Pulmonary artery endothelial cell (primary cell): ENCODE results near the gene FER1L5. TPM values are rescaled to one million over a fixed set of nuclear protein-coding genes. Genes with fewer than 3 reads are reported as not detected.

Experiments used
- DNase-seq: peaks from one replicate; pipeline ENCODE4 v3.0.0-alpha.2; 2011; ENCODE audit warnings: low read depth, low spot score
- total RNA-seq: library from RNA; depleted of rRNA; stranded (reverse); fragments of >200 nt; gene quantifications from 2 replicates; pipeline ENCODE4 v1.2.3, GENCODE V29; 2014

FER1L5 gene
- 0.11 TPM in 1 of 2 replicates, not detected in the other for total RNA-seq

DNA sequence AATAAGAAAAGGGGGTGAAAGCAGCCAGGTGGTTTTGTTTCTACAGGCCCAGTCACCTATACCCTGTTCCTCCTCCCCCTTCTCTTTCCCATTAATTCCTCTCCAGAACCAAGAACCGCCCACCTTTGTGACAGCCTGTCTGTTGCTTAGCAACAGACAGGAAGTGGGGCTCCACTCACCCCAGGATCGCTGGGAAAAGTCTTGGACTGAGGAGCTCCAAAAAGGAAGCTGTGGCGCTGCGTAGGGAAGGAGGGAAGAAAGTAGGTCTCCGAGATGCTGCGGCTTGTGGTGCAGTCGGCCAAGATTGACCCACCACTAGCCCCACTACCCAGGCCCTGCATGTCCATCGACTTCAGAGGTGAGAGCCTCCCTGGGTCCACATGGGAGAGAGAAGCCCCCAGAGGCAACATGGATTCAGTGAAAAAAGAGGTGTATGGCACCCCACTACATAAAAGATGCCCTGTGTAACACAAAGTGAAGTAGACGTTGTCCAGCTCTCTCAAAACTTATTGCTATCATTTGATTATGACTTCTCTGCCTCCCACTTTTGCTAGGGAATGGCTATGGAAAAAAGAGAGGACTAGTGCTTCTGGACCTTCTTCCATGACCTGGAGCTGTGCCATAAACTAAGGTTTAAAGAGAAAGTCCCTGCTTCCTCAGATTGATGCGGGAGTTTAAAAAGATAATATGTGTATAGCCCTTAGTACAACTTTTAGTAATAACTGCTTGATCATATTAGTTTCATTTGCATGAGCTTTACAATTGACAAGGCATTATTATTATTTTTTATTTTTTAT, at the start of gene FER1L5:
Gene FER1L5 (plus strand): TSS at position 201 of the 797 bp plus-strand sequence. CDS start 73 bp downstream, at position 274.
- no peak for DNase-seq

DNA sequence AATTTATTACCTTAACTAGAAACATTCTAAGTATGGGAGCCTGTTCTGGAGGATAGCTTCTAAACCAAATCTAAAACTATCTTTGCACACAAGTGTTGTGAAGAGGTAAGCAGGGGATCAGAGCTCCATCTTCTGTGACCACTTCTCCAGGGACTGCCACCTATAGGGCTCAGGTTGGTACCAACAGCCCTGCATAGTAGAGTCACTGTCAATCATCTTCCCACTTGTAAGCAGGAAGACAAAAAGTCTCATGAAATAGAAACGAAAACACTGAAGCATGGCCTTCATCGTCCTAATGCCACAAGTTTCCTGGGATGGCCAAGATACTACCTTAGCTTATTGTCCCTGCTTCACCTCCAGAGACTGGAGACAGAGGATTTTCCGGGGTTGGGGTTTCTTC, 48.3 kb upstream of the FER1L5 start:
- DNase-seq = no peak

DNA sequence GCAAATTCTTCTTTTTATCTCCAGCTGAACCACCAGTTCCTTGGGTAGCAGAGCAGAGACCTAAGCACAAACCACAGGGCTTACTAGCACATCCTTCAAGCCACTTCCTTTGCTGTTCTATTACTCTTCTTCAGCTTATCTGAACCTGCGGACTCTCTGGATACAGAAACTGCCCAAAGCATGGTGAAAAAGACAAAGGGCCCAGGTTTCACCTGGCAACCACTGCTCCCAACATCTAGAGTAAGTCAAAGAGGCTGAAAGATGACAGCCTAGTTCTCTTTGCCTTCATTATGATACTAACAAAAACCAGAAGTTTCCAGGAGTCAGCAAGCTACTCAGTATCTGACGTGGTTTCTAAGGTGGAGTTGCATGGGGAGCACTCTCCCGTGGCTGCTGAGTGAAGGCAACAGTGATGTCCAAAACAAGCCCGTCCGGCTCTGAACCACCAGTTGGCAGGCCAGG, 47.8 kb upstream of the FER1L5 start:
- no peak for DNase-seq

DNA sequence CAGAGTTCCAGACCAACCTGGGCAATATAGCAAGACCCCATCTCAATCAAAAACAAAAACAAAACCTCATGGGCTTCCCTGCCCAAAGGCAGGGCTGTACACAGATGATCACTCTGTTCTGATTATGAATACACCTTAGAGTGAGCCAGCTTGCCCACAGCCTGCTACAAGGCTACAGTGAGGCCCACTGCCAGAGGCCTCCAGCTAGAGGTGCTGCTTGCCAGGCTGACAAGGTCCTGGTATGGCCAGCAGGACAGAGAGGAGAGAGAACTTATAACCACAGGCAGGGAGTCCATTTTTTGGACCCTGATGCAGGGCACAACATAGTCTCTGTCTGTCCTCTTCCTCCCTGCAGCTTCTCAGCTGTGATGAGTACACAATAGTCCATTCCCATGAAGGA, 46.0 kb upstream of the FER1L5 start:
- DNase-seq = no peak

DNA sequence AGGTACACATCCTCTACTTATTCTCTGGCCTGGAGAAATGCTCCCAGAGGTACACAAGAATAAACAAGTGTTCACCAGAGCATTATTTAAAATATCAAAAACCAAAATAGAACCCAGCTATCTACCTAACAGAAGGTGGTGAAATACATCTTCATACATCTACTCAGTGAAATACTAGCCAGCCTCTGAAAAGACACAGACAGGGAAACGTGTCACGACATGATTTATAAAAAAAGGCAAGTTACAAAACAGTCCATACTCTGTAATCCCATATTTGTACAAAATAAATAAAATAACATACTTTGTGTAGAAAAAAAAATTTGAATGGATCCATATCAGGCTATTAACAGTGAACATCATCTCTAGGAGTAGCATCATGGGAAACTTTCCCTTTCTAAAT, 42.6 kb upstream of the FER1L5 start:
- DNase-seq = no peak

DNA sequence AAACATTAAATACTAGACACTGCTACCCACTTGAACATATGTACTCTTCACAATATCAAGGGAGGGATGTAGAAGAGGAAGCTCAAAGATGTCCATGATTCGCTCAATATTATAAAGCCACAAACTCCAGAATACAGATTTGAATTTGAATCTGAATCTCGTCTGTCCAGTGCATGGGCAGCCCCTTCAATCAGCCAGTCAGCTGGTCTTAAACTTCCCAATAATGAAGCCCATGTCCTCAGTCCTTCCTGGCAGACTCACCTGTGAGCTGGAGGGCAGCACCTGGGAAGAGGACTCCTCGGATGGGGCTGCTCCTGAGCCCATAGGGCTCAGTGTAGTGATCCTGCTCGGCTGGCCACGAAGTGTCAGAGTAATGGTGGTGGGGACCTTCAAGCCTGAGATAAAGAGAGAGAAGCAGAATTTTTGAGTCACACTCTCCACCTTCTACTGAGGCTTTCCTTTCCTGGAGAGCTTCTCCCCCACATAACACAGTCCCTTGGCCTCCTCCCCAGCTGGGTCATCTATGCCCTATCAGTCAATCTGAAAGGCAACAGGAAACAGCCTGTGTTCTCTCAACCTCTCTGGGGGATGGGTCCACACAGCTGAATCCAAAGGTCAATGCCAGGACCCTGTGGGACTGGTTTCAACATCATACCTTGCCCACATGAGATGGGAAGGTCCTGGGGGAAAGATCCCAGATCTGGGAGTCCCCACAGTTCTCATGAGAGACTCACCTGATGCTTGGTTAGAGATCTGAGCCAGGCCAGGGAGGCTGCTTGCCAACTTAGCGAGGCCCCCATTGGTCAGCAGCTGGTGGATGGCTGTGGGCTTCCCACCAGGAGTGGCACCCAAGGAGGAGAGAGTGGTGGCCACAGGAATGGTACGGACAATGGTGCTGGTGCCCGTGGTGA, 40.9 kb upstream of the FER1L5 start:
- DNase-seq = no peak

DNA sequence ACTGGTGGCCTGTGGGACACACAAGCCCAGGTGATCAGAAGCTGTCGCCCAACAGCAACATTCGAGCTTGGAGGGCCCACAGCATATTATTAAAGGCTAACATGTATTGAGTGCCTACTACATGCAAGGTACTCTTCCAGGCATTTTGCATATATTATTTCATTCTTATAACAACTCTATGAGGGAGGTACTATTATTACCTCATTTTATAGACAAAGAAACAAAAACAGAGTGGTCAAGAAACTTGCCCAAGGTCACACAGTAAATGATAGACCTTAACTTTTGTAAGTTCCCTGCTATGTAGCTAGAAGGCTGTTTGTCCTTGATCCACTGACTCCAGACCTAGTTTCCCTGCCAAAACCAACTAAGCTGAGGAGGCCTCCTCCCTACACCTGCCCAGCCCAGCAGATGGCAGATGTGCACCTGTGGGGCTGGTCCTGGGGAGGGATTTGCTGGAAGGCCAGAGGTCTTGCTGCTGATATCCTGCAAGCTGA, 40.2 kb upstream of the FER1L5 start:
- DNase-seq = no peak

DNA sequence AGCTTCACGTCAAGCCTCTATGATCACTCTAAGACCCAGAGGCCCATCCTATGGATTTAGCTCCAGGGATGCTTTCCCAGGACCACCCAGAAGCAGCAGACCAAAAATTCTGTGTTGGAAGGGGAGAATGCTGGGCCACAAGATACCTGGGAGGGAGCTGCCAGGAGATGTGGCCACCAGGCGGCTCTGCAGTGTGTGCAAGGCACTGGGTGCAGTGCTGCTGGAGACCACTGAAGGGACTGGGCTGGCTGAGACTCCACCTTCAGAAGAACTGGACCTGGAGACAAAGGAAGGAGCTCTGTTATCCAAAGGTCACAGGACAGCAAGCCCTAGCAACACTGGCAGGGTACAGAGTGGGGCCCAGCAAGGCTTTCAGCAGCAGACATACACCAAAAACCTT, 38.5 kb upstream of the FER1L5 start:
- DNase-seq = no peak

DNA sequence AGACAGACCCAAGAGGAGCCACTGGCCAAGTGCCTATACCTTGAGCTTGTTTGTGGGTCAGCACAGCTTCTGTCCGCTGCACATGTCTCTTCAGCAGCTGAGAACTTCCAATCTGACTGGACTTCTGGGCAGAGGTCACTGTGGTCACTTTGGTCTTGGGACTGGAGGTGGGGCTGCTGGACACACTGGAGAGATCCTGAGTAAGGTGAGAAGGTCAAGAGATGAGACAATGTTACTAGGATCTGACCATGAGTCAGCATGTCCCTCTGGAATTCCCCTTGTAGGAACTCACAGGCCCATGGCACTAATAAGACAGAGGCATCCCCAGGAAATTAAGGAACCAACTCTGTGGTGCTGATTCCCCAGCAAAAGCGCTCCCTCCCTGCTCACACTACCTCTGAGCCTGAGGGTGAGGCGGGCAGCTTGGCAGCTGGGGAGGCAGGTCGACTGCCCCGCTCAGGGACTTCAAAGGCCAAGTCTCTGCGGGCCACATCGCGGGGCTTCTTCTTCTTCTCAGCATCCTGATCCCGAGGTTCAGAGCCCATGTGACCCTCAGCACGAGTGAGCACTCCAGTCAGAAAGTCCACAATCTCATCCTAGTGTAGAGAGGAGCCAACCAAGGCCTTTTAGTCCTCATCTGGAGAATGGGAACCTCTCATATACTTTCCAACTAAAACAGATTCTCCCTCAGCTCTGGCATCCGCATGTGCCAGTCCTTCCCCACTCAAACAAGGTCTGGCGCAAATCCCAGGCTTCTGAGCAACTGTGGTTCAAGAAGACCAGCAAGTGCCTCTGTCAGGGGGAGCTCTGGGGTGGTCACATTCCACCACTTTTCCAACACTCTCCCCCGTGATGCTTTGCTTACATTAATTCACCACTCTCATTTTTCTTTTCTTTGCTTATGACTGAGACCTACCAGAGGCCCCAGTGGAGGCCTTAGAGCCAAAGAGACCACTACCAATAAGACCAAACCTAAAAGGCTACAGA, 33.8 kb upstream of the FER1L5 start:
- no peak for DNase-seq

DNA sequence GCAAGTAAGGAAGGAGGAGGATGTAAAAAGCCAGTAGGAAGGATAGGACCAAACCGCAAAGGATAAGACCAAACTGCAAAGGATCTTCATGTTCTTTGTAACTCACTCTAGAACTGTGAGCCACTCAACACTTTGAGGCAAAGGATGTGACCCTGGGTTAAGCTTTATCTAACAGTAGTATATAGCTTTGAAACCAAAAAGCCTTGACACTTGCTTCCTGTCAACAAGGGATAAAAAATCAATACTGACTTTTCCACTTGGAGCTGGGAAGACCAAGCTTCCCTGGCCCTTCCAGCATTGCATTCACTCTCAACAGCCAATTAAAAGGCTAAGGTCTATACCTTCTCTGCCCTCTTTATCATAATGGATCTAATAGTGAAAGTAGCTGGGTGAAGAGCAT, 26.4 kb upstream of the FER1L5 start:
- no peak for DNase-seq

DNA sequence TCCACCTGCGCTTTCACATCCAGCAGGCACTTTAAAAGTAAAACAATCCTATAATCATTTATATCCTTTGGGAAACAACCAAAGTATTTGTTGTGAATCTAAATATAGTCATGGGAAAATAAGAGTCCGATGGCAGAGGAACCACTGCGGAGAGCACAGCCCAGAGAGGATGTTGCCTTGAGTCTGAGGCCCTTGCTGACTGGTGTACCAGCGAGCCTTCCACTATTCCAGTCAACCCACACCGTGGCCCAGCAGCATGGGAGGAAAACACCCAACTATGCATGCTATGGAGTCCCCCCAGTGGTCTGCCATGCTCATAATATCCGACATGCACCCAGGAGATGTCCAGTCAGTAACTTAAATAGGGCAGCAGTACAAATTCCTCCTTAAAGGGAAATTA, 26.0 kb upstream of the FER1L5 start:
- no peak for DNase-seq

DNA sequence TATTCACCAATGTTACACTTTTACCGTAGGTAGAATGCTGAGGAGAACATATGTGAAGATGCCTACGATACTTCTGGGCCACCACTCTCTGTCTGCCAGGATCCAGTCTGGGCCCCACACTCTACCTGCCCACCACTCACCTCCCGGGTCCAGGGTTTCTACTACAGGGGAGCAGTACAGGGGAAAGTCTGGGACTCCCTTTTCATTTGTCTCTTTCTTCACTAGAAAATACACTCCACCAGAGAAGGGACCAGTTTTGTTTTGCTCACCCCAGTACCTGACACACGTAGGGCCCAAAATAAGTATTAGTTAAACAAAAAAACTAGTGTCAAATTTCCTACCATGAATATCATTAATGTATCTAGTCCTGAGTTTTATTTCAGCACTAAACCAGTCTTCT, 25.6 kb upstream of the FER1L5 start:
- DNase-seq = no peak

DNA sequence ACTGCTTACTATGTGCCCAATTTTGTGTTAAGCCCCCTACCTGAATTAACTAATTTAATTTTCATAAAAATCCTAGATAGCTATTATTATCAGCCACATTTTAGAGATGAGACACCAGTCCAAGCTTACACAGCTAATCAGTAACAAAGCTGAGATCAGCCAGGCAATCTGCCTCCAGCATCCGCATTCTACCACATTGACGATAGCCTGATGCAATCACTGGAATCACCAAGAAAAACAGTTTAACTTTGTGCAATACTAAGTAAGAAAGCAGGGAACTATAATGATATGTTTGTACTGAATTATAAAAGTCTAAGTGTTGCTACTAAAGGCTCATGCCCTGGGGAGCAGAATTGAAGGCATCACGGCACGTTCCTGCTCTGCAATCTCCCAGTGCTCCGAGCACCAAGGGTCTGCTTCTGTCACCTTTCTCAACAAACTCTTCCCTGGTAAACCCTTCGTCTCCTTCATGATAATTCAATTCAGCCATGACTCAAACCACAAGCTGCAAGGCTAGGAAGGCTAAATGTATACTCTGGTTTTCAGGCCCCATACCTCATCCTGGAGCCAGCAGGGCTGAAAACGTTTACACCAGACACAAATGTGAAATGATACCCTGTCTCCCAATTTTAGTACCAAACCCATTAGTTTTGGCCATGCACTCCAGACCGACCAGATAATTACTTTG, 23.8 kb upstream of the FER1L5 start:
- DNase-seq = no peak

DNA sequence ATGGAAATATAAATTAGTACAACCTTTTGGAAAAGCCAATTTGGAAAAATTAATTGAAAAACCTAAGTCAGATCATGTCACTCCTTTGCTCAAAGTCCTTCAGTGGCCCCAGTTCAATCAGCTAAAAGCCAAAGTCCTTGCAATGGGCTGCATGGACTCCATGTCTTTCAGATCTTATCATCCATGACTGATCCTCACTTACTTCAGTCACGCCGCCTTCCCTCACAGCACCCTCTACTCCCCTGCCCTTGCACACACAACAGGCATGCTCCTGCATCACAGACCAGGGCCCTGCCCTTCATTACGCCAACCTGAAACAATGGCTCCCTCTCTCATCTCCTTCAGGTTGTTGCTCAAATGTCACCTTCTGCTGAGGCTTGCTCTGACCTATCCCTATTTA, 20.0 kb upstream of the FER1L5 start:
- no peak for DNase-seq

DNA sequence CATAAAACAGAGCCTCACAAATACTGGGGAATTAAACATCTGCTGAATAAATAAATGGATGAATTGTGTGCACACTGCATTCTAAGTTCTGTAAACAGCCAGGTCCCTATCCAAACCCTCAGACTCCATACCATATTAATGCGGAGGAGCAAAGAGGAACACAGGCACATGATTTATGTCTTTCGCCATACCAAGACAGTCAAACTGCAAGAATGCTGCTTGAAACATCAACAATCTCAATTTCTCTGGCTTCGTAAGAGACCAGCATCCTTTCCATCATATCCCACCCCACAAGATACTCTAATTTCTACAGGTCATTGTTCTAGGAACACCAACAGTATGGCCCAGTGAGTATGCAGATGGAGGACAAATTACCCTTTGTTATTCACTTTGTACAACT, 19.4 kb upstream of the FER1L5 start:
- DNase-seq = no peak

DNA sequence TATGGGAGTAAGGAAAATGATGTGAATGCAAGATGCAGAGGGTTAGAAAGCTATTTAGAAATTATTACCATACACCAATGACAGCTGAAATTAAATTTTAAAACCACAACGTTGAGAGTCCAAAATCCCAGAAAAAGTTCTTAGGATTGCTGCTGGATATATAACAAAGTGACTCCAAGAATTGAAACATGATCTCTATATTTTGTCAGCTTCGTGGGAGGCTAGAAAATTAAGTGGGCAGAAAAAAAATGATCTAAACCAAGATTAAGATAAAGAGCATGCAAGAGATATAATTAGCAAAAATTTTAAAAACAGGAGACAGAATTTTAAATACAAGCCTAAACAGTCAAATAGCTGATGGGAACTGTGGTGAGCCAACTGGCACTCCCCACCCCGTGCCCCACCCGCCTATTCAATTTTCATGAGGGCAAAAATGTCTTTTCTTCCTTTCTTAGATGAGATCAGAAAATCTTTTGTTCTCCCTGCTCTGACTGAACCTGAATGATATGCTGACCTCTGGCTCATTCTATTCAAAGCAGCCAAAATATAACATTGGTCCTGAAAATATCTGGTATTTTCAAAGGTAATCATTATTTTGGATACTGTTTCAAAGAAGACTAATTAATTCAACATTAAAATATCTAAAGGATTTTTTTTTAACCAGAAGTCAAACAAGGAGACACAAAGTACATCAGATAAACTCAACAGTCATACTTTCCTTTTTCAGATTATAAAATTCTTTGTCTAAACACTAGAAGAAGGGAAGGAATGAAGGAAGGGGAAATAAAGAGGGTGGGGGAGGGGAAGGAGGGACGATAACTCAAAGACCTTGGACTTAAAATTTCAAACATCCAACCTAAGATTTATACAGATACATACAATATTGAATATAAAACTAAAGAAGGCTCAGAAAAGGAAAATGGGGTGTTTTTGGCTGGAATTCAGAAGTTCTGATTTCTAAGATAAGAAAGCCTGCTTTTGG, 16.7 kb upstream of the FER1L5 start:
- DNase-seq = no peak

DNA sequence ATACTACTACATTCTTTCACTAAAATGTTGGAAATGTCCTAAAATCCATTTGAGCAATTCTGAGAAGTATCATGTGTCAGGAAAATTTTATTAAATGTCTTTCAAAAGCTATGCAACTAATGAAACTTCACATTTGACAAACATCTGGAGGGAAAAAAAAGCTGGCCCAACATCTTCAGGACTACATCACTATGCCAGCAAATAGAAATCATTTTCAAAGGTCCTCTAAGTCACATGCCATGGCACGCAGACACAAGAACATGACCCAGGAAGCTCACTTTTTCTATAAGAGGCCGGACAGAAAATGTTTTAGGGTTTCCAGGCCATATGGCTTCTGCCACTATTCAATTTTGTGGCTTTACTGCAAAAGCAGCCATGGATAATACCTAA, 16.0 kb upstream of the FER1L5 start:
- DNase-seq = no peak

DNA sequence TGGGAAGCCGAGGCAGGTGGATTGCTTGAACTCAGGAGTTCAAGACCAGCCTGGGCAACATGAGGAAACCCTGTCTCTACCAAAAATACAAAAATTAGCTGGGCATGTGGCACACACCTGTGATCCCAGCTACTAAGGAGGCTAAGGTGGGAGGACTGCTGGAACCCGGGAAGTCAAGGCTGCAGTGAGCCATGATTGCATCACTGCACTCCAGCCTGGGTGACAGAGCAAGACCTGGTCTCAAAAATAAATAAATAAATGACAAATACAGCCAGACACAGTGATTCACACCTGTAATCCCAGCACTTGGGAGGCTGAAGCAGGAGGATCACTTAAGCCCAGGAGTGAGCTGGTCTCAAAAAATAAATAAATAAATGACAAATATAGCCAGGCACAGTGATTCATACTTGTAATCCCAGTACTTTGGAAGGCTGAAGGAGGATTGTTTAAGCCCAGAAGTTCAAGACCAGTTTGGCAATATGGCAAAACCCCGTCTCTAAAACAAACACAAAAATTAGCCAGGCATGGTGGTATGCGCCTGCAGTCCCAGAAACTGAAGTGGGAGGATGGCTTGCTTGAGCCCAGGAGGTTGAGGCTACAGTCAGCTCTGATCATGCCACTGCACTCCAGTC, 10.6 kb upstream of the FER1L5 start:
- DNase-seq = no peak

DNA sequence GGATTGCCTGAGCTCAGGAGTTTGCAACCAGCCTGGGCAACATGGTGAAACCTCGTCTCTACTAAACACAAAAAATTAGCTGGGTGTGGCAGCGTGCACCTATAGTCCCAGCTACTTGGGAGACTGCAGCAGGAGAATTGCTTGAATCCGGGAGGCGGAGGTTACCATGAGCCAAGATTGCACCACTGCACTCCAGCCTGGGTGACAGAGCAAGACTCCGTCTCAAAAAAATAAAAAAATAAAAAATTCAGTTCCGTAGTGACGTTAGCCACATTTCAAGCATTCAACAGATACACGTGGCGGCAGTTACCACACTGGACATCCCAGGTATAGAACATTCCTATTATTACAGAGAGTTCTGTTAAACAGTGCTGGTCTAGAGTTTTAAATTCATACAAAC, 8.9 kb upstream of the FER1L5 start:
- no peak for DNase-seq
